GM23338 (cell line): ENCODE measurements around the gene PLXNC1. TPM values are rescaled to one million over a fixed set of nuclear protein-coding genes. Genes with fewer than 3 reads are reported as not detected.

Experiments
- ATAC-seq: fragments of 200-7000 bp; cut with Tn5 transposase; 3 replicates; pipeline ENCODE4 v1.9.1; 2020
- DNase-seq: peaks from one replicate; pipeline ENCODE4 v3.0.0-alpha.2; 2015; ENCODE audit warnings: low spot score
- H2AFZ ChIP-seq: fragments of 200-600 bp; sonication (generic); 2 replicates; pipeline ENCODE4 v1.8.0; 2016; ENCODE audit warnings: antibody characterized with exemption, mild to moderate bottlenecking, moderate library complexity
- H3F3A ChIP-seq: fragments of 200-600 bp; sonication (generic); replicated peaks from 2 replicates; pipeline ENCODE4 v1.8.0; 2017; ENCODE audit warnings: antibody characterized with exemption, mixed run types, low read depth
- H3K27ac ChIP-seq: fragments of 200-600 bp; sonication (generic); 2 replicates; pipeline ENCODE4 v1.6.1; 2016; ENCODE audit warnings: low read depth
- H3K27me3 ChIP-seq: fragments of 200-600 bp; sonication (generic); 2 replicates; pipeline ENCODE4 v1.8.0; 2016; ENCODE audit warnings: mild to moderate bottlenecking, mixed run types, moderate library complexity; ENCODE audit not compliant: insufficient read depth
- H3K36me3 ChIP-seq: fragments of 200-600 bp; sonication (generic); 2 replicates; pipeline ENCODE4 v1.8.0; 2016; ENCODE audit warnings: mild to moderate bottlenecking; ENCODE audit not compliant: insufficient read depth
- H3K4me1 ChIP-seq: fragments of 200-600 bp; sonication (generic); 2 replicates; pipeline ENCODE4 v1.8.0; 2016; ENCODE audit warnings: mild to moderate bottlenecking, moderate library complexity; ENCODE audit not compliant: insufficient read depth
- H3K4me2 ChIP-seq: fragments of 200-600 bp; sonication (generic); 2 replicates; pipeline ENCODE4 v1.7.1; 2017; ENCODE audit warnings: mixed run types
- H3K4me3 ChIP-seq: fragments of 200-600 bp; sonication (generic); 2 replicates; pipeline ENCODE4 v1.6.1; 2016; ENCODE audit warnings: mixed run types
- H3K79me2 ChIP-seq: fragments of 200-600 bp; sonication (generic); replicated peaks from 2 replicates; pipeline ENCODE4 v1.8.0; 2017; ENCODE audit warnings: mild to moderate bottlenecking; ENCODE audit not compliant: insufficient read depth
- H3K9me2 ChIP-seq: fragments of 200-600 bp; sonication (generic); 2 replicates; pipeline ENCODE4 v1.8.0; 2017; ENCODE audit not compliant: insufficient read depth
- H4K20me1 ChIP-seq: fragments of 200-600 bp; sonication (generic); replicated peaks from 2 replicates; pipeline ENCODE4 v1.8.0; 2017; ENCODE audit warnings: mild to moderate bottlenecking; ENCODE audit not compliant: insufficient read depth
- H3K27ac Mint-ChIP-seq: 2 replicates; pipeline ENCODE4 v1.8.0; 2020; ENCODE audit warnings: inconsistent platforms, mild to moderate bottlenecking, moderate library complexity, mixed read lengths
- H3K27me3 Mint-ChIP-seq: 3 replicates; pipeline ENCODE4 v1.8.0; 2022; ENCODE audit warnings: low read depth, mild to moderate bottlenecking, moderate library complexity, mixed read lengths, inconsistent platforms; ENCODE audit not compliant: insufficient read depth, poor library complexity
- H3K36me3 Mint-ChIP-seq: 3 replicates; pipeline ENCODE4 v1.8.0; 2021; ENCODE audit warnings: low read depth, mild to moderate bottlenecking, inconsistent platforms, moderate library complexity, mixed read lengths
- H3K4me1 Mint-ChIP-seq: 3 replicates; pipeline ENCODE4 v1.8.0; 2020; ENCODE audit warnings: mild to moderate bottlenecking, inconsistent platforms, mixed read lengths
- H3K4me3 Mint-ChIP-seq: 3 replicates; pipeline ENCODE4 v1.8.0; 2021; ENCODE audit warnings: moderate library complexity, mild to moderate bottlenecking, inconsistent platforms, mixed read lengths
- H3K9me3 Mint-ChIP-seq: 3 replicates; pipeline ENCODE4 v1.8.0; 2020; ENCODE audit warnings: moderate library complexity, mild to moderate bottlenecking, inconsistent platforms, mixed read lengths
- CREB1 ChIP-seq: fragments of 250-450 bp; sonication (Bioruptor Pico); IDR thresholded peaks from 2 replicates; pipeline ENCODE4 v1.5.0; 2020; ENCODE audit warnings: low read depth, mild to moderate bottlenecking, moderate library complexity
- CTCF ChIP-seq, 2 experiments: fragments of 200-600 bp in 1 of 2; sonication (generic) in 1 of 2; conservative IDR thresholded peaks; 2 replicates each; pipeline versions ENCODE4 v1.5.1 to v1.6.1; 2016 to 2017; ENCODE audit warnings: antibody characterized with exemption in 2 of 2, low read depth in 2 of 2, mild to moderate bottlenecking in 2 of 2, moderate library complexity in 1 of 2
- EZH2 ChIP-seq: fragments of 200-600 bp; sonication (generic); IDR thresholded peaks from one replicate; pipeline ENCODE4 v1.8.0; 2017; ENCODE audit warnings: antibody characterized with exemption, mild to moderate bottlenecking, low read depth; ENCODE audit not compliant: unreplicated experiment
- JUNB ChIP-seq: IDR thresholded peaks from one replicate; pipeline ENCODE4 v1.6.1; 2016; ENCODE audit warnings: antibody characterized with exemption; ENCODE audit not compliant: unreplicated experiment
- NANOG ChIP-seq: IDR thresholded peaks from 2 replicates; pipeline ENCODE4 v1.6.1; 2016; ENCODE audit warnings: antibody characterized with exemption, borderline replicate concordance
- ZNF114 ChIP-seq: fragments of 250-450 bp; sonication (Bioruptor Pico); IDR thresholded peaks from 2 replicates; pipeline ENCODE4 v1.5.0; 2020; ENCODE audit warnings: mild to moderate bottlenecking, moderate library complexity
- polyA plus RNA-seq: library from polyadenylated mRNA; unstranded; fragments of >200 nt; fragmentation: Nextera tagmentation; extraction: Ambion mirVana; gene quantifications from 2 replicates; pipeline ENCODE4 v1.2.1, GENCODE V29; 2016
- total RNA-seq: library from RNA; depleted of rRNA; stranded (reverse); fragments of >200 nt; shearing (Covaris generic); gene quantifications from 2 replicates; pipeline ENCODE4 v1.2.3, GENCODE V29; 2014
- TF ChIP-seq, protein P1 (sequence below): fragments of 250-450 bp; sonication (Bioruptor Pico); IDR thresholded peaks from 2 replicates; pipeline ENCODE4 v1.5.0; 2020; ENCODE audit warnings: mild to moderate bottlenecking, moderate library complexity

PLXNC1 gene
- total and polyA plus RNA-seq, 2 experiments from 2014 or later: 1.9 to 6.5 TPM

DNA sequence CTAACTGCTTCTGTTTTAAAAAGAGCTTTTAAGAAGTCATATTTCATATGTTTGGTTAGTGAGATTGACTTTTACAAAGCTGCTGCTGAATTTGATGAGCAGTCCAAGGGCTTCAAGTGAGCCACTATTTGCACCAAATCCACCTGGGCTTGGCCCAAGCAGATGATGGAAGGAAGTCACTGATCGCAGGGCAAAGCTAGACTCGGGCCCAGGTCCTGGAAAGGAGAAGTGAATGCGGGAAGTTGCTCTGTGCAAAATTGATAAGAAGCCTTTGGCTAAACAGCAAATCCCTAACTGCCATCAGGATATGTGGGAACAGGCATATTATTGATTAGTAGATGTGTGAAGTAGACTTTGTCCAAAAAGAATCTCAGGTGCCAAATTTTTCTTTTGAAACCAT lies 30.5 kb downstream of the PLXNC1 start (continued):
- TF ChIP-seq, protein P1, sequence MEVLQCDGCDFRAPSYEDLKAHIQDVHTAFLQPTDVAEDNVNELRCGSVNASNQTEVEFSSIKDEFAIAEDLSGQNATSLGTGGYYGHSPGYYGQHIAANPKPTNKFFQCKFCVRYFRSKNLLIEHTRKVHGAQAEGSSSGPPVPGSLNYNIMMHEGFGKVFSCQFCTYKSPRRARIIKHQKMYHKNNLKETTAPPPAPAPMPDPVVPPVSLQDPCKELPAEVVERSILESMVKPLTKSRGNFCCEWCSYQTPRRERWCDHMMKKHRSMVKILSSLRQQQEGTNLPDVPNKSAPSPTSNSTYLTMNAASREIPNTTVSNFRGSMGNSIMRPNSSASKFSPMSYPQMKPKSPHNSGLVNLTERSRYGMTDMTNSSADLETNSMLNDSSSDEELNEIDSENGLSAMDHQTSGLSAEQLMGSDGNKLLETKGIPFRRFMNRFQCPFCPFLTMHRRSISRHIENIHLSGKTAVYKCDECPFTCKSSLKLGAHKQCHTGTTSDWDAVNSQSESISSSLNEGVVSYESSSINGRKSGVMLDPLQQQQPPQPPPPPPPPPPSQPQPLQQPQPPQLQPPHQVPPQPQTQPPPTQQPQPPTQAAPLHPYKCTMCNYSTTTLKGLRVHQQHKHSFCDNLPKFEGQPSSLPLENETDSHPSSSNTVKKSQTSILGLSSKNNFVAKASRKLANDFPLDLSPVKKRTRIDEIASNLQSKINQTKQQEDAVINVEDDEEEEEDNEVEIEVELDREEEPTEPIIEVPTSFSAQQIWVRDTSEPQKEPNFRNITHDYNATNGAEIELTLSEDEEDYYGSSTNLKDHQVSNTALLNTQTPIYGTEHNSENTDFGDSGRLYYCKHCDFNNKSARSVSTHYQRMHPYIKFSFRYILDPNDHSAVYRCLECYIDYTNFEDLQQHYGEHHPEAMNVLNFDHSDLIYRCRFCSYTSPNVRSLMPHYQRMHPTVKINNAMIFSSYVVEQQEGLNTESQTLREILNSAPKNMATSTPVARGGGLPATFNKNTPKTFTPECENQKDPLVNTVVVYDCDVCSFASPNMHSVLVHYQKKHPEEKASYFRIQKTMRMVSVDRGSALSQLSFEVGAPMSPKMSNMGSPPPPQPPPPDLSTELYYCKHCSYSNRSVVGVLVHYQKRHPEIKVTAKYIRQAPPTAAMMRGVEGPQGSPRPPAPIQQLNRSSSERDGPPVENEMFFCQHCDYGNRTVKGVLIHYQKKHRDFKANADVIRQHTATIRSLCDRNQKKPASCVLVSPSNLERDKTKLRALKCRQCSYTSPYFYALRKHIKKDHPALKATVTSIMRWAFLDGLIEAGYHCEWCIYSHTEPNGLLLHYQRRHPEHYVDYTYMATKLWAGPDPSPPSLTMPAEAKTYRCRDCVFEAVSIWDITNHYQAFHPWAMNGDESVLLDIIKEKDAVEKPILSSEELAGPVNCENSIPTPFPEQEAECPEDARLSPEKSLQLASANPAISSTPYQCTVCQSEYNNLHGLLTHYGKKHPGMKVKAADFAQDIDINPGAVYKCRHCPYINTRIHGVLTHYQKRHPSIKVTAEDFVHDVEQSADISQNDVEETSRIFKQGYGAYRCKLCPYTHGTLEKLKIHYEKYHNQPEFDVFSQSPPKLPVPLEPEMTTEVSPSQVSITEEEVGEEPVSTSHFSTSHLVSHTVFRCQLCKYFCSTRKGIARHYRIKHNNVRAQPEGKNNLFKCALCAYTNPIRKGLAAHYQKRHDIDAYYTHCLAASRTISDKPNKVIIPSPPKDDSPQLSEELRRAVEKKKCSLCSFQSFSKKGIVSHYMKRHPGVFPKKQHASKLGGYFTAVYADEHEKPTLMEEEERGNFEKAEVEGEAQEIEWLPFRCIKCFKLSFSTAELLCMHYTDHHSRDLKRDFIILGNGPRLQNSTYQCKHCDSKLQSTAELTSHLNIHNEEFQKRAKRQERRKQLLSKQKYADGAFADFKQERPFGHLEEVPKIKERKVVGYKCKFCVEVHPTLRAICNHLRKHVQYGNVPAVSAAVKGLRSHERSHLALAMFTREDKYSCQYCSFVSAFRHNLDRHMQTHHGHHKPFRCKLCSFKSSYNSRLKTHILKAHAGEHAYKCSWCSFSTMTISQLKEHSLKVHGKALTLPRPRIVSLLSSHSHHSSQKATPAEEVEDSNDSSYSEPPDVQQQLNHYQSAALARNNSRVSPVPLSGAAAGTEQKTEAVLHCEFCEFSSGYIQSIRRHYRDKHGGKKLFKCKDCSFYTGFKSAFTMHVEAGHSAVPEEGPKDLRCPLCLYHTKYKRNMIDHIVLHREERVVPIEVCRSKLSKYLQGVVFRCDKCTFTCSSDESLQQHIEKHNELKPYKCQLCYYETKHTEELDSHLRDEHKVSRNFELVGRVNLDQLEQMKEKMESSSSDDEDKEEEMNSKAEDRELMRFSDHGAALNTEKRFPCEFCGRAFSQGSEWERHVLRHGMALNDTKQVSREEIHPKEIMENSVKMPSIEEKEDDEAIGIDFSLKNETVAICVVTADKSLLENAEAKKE (CRISPR knock-in tag): no peak

GRCh38 chr12:94179723-94180122 lies 31.3 kb downstream of the PLXNC1 start:
- H3K4me3 Mint-ChIP-seq: no peak overlapping the region
- H3K27me3 Mint-ChIP-seq: peaks cover 6% of the 10 kb centered on the region
- Histone ChIP-seq H3K27me3 (peaks cover 31% of the 10 kb centered on the region), H3F3A (no peaks in the 10 kb centered on the region), H4K20me1 (no peaks in the 10 kb centered on the region), H3K4me1 (no peaks in the 10 kb centered on the region), H3K79me2 (no peaks in the 10 kb centered on the region), H3K9me2 (no peaks in the 10 kb centered on the region), H3K36me3 (no peaks in the 10 kb centered on the region), H2AFZ (no peak overlapping the region), H3K4me2 (no peak overlapping the region), H3K4me3 (no peak overlapping the region), H3K27ac (no peak overlapping the region)
- no peak for DNase-seq
- H3K9me3 Mint-ChIP-seq: peaks cover 4% of the 10 kb centered on the region
- ATAC-seq: no peak
- H3K4me1 Mint-ChIP-seq: no peaks in the 10 kb centered on the region
- H3K36me3 Mint-ChIP-seq: no peaks in the 10 kb centered on the region
- no peak overlapping the region for H3K27ac Mint-ChIP-seq
- TF ChIP-seq ZNF114 (no peak), CTCF (conservative IDR thresholded peaks at IDR 0.05; ENCODE audit: low read depth in 2 of 2) (no peak), NANOG (no peak), JUNB (no peak), EZH2 (no peak), CREB1 (no peak)
- TF ChIP-seq, protein P1 (CRISPR knock-in tag): no peak
